NCI-H510A treated with DMSO at 0.1 percent for 48 hours (cell line): ENCODE data around the gene WDR19.
"Not testable (repeated sequence)": the region's sequence is repeated elsewhere in the genome, so short reads cannot be mapped to it uniquely, and the experiment has no call there.

Experiments used
- DNase-seq: peaks from one replicate; lab custom pipeline; 2025; lab: John Stamatoyannopoulos, UW

Gene WDR19

GRCh38 chr4:39233114-39233513 lies 50.8 kb downstream of the WDR19 start:
- no peak for DNase-seq

GRCh38 chr4:39233783-39234182 lies 51.5 kb downstream of the WDR19 start:
- DNase-seq = no peak

GRCh38 chr4:39235021-39235420 lies 52.7 kb downstream of the WDR19 start:
- DNase-seq = no peak

- no peak for DNase-seq
These were observed 53.4 kb downstream of the WDR19 start for GRCh38 chr4:39235696-39236095.

GRCh38 chr4:39237179-39237578 lies 54.9 kb downstream of the WDR19 start:
- DNase-seq = no peak

- no peak for DNase-seq
These were observed 61.1 kb downstream of the WDR19 start for GRCh38 chr4:39243462-39243861.

GRCh38 chr4:39255266-39255665 lies 72.9 kb downstream of the WDR19 start:
- no peak for DNase-seq

GRCh38 chr4:39255871-39256270 lies 73.5 kb downstream of the WDR19 start:
- no peak for DNase-seq

- no peak for DNase-seq
These were observed 74.1 kb downstream of the WDR19 start for GRCh38 chr4:39256436-39256835.

GRCh38 chr4:39259571-39260330 lies 77.4 kb downstream of the WDR19 start:
- DNase-seq = no peak

GRCh38 chr4:39263895-39264294 lies 81.6 kb downstream of the WDR19 start:
- no peak for DNase-seq

GRCh38 chr4:39274503-39274902 lies 92.2 kb downstream of the WDR19 start:
- no peak for DNase-seq

GRCh38 chr4:39277661-39278060 lies 95.3 kb downstream of the WDR19 start:
- not testable (repeated sequence) for DNase-seq

- no peak for DNase-seq
These were observed 96.1 kb downstream of the WDR19 start for GRCh38 chr4:39278476-39278875.

GRCh38 chr4:39279416-39279815 lies 97.1 kb downstream of the WDR19 start:
- DNase-seq = no peak

GRCh38 chr4:39280770-39281169 lies 98.4 kb downstream of the WDR19 start:
- no peak for DNase-seq

GRCh38 chr4:39285111-39285795 lies 102.9 kb downstream of the WDR19 start:
- no peak for DNase-seq

GRCh38 chr4:39285853-39286252 lies 103.5 kb downstream of the WDR19 start:
- no peak for DNase-seq

GRCh38 chr4:39286263-39286662 lies 103.9 kb downstream of the WDR19 start:
- DNase-seq = no peak

- no peak for DNase-seq
These were observed 104.9 kb downstream of the WDR19 start for GRCh38 chr4:39287223-39287622.

- no peak for DNase-seq
These were observed 109.4 kb downstream of the WDR19 start for GRCh38 chr4:39291686-39292085.

GRCh38 chr4:39292433-39292832 lies 110.1 kb downstream of the WDR19 start:
- DNase-seq = not testable (repeated sequence)

- DNase-seq = no peak
These were observed 113.5 kb downstream of the WDR19 start for GRCh38 chr4:39295784-39296183.

GRCh38 chr4:39302901-39303300 lies 120.6 kb downstream of the WDR19 start:
- DNase-seq = no peak
